WTC11 (cell line): ENCODE results near the gene STX5. TPM values are rescaled to one million over a fixed set of nuclear protein-coding genes. Genes with fewer than 3 reads are reported as not detected.

Experiments used
- AFF4 ChIP-seq: sonication (generic); formaldehyde crosslinking; IDR thresholded peaks from 2 replicates; pipeline ENCODE4 v1.8.1; 2023; ENCODE audit warnings: mild to moderate bottlenecking, missing genetic modification reagents, borderline replicate concordance
- ATF6 ChIP-seq: sonication (generic); formaldehyde crosslinking; IDR thresholded peaks from 2 replicates; pipeline ENCODE4 v1.8.1; 2023; ENCODE audit warnings: mild to moderate bottlenecking, missing genetic modification reagents
- CDX4 ChIP-seq: fragments of 250-450 bp; sonication (Bioruptor Pico); IDR thresholded peaks from 2 replicates; pipeline ENCODE4 v1.9.0; 2021; ENCODE audit warnings: moderate library complexity, mild to moderate bottlenecking, inconsistent platforms, borderline replicate concordance
- EMX1 ChIP-seq: fragments of 250-450 bp; sonication (Bioruptor Pico); IDR thresholded peaks from 2 replicates; pipeline ENCODE4 v1.8.0; 2021; ENCODE audit warnings: mild to moderate bottlenecking
- ESRRA ChIP-seq: sonication (generic); formaldehyde crosslinking; IDR thresholded peaks from 2 replicates; pipeline ENCODE4 v1.8.1; 2022; ENCODE audit warnings: mild to moderate bottlenecking, missing genetic modification reagents, borderline replicate concordance
- FOXK1 ChIP-seq: sonication (generic); formaldehyde crosslinking; IDR thresholded peaks from 2 replicates; pipeline ENCODE4 v1.8.0; 2022; ENCODE audit warnings: mild to moderate bottlenecking, moderate library complexity, missing genetic modification reagents
- HMGA2 ChIP-seq: fragments of 250-450 bp; sonication (Bioruptor Pico); IDR thresholded peaks from 2 replicates; pipeline ENCODE4 v1.4.0; 2021; ENCODE audit warnings: mild to moderate bottlenecking, moderate library complexity
- JAZF1 ChIP-seq: fragments of 250-450 bp; sonication (Bioruptor Pico); IDR thresholded peaks from 2 replicates; pipeline ENCODE4 v1.9.0; 2021; ENCODE audit warnings: moderate library complexity, mild to moderate bottlenecking, inconsistent platforms
- MYBL2 ChIP-seq: sonication (generic); formaldehyde crosslinking; IDR thresholded peaks from 2 replicates; pipeline ENCODE4 v1.8.1; 2023; ENCODE audit warnings: mild to moderate bottlenecking, moderate library complexity, missing genetic modification reagents
- PRDM15 ChIP-seq: sonication (generic); formaldehyde crosslinking; IDR thresholded peaks from 2 replicates; pipeline ENCODE4 v1.8.0; 2022; ENCODE audit warnings: missing genetic modification reagents
- SMAD3 ChIP-seq: sonication (generic); formaldehyde crosslinking; IDR thresholded peaks from 2 replicates; pipeline ENCODE4 v1.8.0; 2022; ENCODE audit warnings: missing genetic modification reagents, mild to moderate bottlenecking, borderline replicate concordance
- STAT6 ChIP-seq: sonication (generic); formaldehyde crosslinking; conservative IDR thresholded peaks from 2 replicates; pipeline ENCODE4 v1.8.1; 2023; ENCODE audit warnings: mild to moderate bottlenecking, low read depth, missing genetic modification reagents, moderate library complexity
- TCF7 ChIP-seq: sonication (generic); formaldehyde crosslinking; IDR thresholded peaks from 2 replicates; pipeline ENCODE4 v1.8.0; 2022; ENCODE audit warnings: mild to moderate bottlenecking, low read depth, missing genetic modification reagents, moderate library complexity
- USF2 ChIP-seq: sonication (generic); formaldehyde crosslinking; IDR thresholded peaks from 2 replicates; pipeline ENCODE4 v1.8.1; 2023; ENCODE audit warnings: mild to moderate bottlenecking, missing genetic modification reagents, moderate library complexity
- ZBTB43 ChIP-seq: sonication (generic); formaldehyde crosslinking; IDR thresholded peaks from 2 replicates; pipeline ENCODE4 v1.8.1; 2023; ENCODE audit warnings: mild to moderate bottlenecking, missing genetic modification reagents
- ZNF281 ChIP-seq: sonication (generic); formaldehyde crosslinking; IDR thresholded peaks from 2 replicates; pipeline ENCODE4 v1.8.0; 2023; ENCODE audit warnings: mild to moderate bottlenecking, missing genetic modification reagents
- ZNF416 ChIP-seq: fragments of 250-450 bp; sonication (Bioruptor Pico); IDR thresholded peaks from 2 replicates; pipeline ENCODE4 v1.9.0; 2021; ENCODE audit warnings: mild to moderate bottlenecking, inconsistent platforms
- ZNF423 ChIP-seq: fragments of 250-450 bp; sonication (Bioruptor Pico); IDR thresholded peaks from 2 replicates; pipeline ENCODE4 v2.1.2; 2022; ENCODE audit warnings: mild to moderate bottlenecking, moderate library complexity
- ZNF671 ChIP-seq: fragments of 250-450 bp; sonication (Bioruptor Pico); IDR thresholded peaks from 2 replicates; pipeline ENCODE4 v1.8.0; 2021; ENCODE audit warnings: mild to moderate bottlenecking
- total RNA-seq: library from RNA; stranded (reverse); gene quantifications from 3 replicates; pipeline ENCODE4 v1.2.3, GENCODE V29; 2021

The STX5 gene
- total RNA-seq, 1 experiment from 2014 or later: 30.2 TPM

GRCh38 chr11:62787005-62787759 lies 44.7 kb downstream of the STX5 start, which contains the start of gene TMEM179B (continued):
- TF ChIP-seq JAZF1 (no peak), EMX1 (CRISPR knock-in tag) (no peak; the same call in 1 of the 2 replicates), ZNF416 (CRISPR knock-in tag) (peak; percentile 59; the same call in 1 of the 2 replicates), PRDM15 (CRISPR knock-in tag) (peak; percentile 54), STAT6 (0 out of 2 replicates have a peak, but pooled peaks have one; percentile 67), SMAD3 (CRISPR knock-in tag) (peak; percentile 92), CDX4 (CRISPR knock-in tag) (no peak), ESRRA (CRISPR knock-in tag) (peak; percentile 72; the same call in 1 of the 2 replicates), ATF6 (CRISPR knock-in tag) (no peak), AFF4 (CRISPR knock-in tag) (peak; percentile 99), USF2 (CRISPR knock-in tag) (peak; percentile 66), ZNF671 (CRISPR knock-in tag) (peak; percentile 74; the same call in 1 of the 2 replicates), ZNF281 (CRISPR knock-in tag) (peak; percentile 87), ZBTB43 (CRISPR knock-in tag) (peak; percentile 68; the same call in 1 of the 2 replicates), MYBL2 (CRISPR knock-in tag) (peak; percentile 83; the same call in 1 of the 2 replicates), FOXK1 (peak; percentile 97), TCF7 (CRISPR knock-in tag) (peak; percentile 23; the same call in 1 of the 2 replicates), ZNF423 (CRISPR knock-in tag) (no peak), HMGA2 (no peak)
